Measurements from ENCODE around the gene IZUMO1. TPM values are rescaled to one million over a fixed set of nuclear protein-coding genes. Genes with fewer than 3 reads are reported as not detected.
A peak's percentile ranks its signal among the peaks of the same experiment; 100 is the strongest.

IZUMO1 gene
- total RNA-seq, 1 donor from 2014 or later, result 2.9 TPM

DNA sequence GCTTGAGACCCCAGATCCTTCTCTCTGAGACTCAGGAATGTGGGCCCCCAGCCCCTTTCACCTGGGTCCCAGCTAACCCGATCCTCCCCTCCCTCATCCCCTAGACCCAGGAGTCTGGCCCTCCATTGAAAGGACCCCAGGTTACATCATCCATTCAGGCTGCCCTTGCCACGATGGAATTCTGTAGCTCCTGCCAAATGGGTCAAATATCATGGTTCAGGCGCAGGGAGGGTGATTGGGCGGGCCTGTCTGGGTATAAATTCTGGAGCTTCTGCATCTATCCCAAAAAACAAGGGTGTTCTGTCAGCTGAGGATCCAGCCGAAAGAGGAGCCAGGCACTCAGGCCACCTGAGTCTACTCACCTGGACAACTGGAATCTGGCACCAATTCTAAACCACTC is 9.1 kb upstream of the IZUMO1 start:
- no peak overlapping the region for H3K27ac ChIP-seq
- H3K4me1 ChIP-seq, result peaks cover 22% of the 10 kb centered on the region
- no peak for TF ChIP-seq CTCF (IDR thresholded peaks at IDR 0.05)
- H3K27me3 ChIP-seq (ENCODE audit: low read depth), result peaks cover 24% of the 10 kb centered on the region
- H3K4me3 ChIP-seq, result no peak overlapping the region
- H3K9me3 ChIP-seq, result no peaks in the 10 kb centered on the region
- DNase-seq, result no peak
- H3K36me3 ChIP-seq, result no peaks in the 10 kb centered on the region
- intact Hi-C loops (cut with DNase I), result no loop called here
- no peak for ATAC-seq

DNA sequence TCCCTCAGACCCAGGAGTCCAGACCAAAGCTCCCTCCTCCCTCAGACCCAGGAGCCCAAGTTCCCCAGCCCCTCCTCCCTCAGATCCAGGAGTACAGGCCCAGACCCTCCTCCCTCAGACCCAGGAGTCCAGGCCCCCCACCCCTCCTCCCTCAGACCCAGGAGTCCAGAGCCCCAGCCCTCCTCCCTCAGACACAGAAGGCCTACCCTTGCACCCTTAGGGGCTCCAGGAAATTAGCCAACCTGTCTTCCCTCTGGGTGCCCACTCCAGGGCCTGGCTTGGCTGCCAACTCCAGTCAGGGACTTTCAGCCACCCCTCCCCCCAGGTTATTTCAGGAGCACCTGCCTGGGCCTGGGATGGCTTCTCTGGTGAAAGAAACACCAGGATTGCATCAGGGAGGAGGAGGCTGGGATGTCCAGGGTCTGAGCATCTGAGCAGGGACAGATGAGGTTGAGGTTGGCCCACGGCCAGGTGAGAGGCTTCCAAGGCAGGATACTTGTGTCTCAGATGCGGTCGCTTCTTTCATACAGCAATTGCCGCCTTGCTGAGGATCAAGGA is 8.5 kb upstream of the IZUMO1 start, which contains the start of gene FGF21:
Gene FGF21 (plus strand): TSS at position 441 of the 558 bp plus-strand sequence. CDS start 713 bp downstream, outside the sequence.
- Histone ChIP-seq H3K27me3 (ENCODE audit: low read depth) (peaks cover 24% of the 10 kb centered on the region), H3K4me1 (peaks cover 23% of the 10 kb centered on the region), H3K4me3 (no peak within 1 kb of the TSS), H3K36me3 (no peaks in the 10 kb centered on the region), H3K9me3 (no peaks in the 10 kb centered on the region), H3K27ac (peak within 1 kb of the TSS; percentile 75)
- ATAC-seq (no peak), DNase-seq (no peak)
- TF ChIP-seq CTCF (IDR thresholded peaks at IDR 0.05), result no peak
- intact Hi-C loops (cut with DNase I), result no loop called here

GRCh38 chr19:48752496-48753365 is 6.0 kb upstream of the IZUMO1 start, which contains the start of gene FUT1:
Gene FUT1 (minus strand): TSS chr19:48752641. CDS start chr19:48751281, 1,360 bp downstream.
- peak within 1 kb of the TSS; percentile 75 for H3K27ac ChIP-seq
- TF ChIP-seq CTCF (IDR thresholded peaks at IDR 0.05), result peak; percentile 20
- H3K4me3 ChIP-seq, result peak within 1 kb of the TSS; percentile 61

DNA sequence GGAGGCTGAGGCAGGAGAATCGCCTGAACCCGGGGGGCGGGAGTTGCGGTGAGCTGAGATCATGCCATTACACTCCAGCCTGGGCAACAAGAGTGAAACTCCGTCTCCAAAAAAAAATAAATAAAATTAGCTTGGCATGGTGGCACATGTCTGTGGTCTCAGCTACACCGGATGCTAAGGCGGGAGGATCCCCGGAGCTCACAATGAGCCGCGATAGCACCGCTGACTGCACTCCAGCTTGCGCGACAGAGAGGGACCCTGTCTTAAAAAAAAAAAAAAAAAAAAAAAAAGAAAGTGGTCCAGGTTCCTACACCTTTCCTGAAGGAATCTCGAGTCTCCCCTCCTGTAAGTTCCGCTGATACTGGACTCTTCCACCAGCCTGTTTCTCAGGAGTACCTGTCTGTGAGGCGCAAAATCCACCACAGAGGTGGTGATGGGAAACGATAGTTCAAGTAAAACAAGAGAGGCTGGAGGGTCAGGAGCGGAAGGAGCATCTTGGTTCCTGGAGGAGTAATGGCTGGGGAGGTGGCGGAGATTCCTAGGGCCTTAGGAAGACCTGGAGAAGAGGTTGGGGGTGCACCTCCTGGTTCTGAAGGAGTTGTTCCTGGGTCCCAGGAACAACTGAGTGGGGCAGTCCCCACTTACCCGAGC is 5.3 kb upstream of the IZUMO1 start:
- no peak for ATAC-seq
- no peak for DNase-seq
- H3K27me3 ChIP-seq (ENCODE audit: low read depth), result peaks cover 24% of the 10 kb centered on the region
- H3K36me3 ChIP-seq, result no peaks in the 10 kb centered on the region
- no peak for TF ChIP-seq CTCF (IDR thresholded peaks at IDR 0.05)
- H3K4me3 ChIP-seq, result peak overlapping the region; percentile 61
- intact Hi-C loops (cut with DNase I), result no loop called here
- peaks cover 26% of the 10 kb centered on the region for H3K4me1 ChIP-seq
- H3K27ac ChIP-seq, result peak overlapping the region; percentile 75
- no peaks in the 10 kb centered on the region for H3K9me3 ChIP-seq

More at GRCh38 chr19:48752496-48753365, 6.0 kb upstream of the IZUMO1 start, which contains the start of gene FUT1:
- peaks cover 24% of the 10 kb centered on the region for H3K27me3 ChIP-seq (ENCODE audit: low read depth)
- ATAC-seq (peak; percentile 91 to 92), DNase-seq (peak; percentile 83)
- no peaks in the 10 kb centered on the region for H3K36me3 ChIP-seq
- no peaks in the 10 kb centered on the region for H3K9me3 ChIP-seq
- H3K4me1 ChIP-seq, result peaks cover 26% of the 10 kb centered on the region
- intact Hi-C loops (cut with DNase I), result no loop called here

DNA sequence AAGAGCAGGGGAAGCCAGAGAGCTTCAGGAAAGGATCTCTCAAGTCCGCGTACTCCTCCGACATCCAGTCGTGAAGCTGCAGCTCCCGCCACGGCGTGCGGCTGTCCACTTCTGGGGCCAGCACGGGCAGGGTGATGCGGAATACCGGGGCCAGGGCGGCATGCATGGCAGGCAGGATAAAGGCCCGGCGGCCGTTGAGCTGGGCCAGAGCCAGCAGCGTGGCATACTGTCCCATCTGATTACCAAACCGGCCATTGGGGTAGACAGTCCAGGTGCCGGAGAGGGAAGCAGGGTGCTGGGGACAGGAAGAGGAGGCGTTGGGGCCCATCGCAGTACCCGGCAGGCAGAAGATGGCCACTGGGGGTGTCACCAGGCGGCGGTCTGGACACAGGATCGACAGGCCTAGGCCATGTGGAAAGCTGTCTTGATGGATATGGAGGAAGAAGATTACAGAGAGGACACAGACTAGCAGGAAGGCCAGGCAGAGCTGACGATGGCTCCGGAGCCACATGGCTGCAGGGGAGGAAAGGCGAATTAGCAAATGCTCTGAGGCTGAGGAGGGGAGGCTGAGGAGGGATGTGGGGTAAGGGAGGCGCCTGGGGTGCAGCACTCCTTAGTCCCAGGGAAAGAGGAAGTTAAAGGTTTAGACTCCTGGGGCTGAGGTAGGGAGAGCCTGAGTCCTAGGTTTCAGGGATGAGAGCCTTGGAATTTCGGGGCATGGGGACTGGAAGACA is 4.2 kb upstream of the IZUMO1 start:
- peaks cover 26% of the 10 kb centered on the region for H3K4me1 ChIP-seq
- no peaks in the 10 kb centered on the region for H3K9me3 ChIP-seq
- ATAC-seq (no peak), DNase-seq (no peak)
- intact Hi-C loops (cut with DNase I), result no loop called here
- no peaks in the 10 kb centered on the region for H3K36me3 ChIP-seq
- TF ChIP-seq CTCF (IDR thresholded peaks at IDR 0.05), result no peak
- no peak overlapping the region for H3K27ac ChIP-seq
- peaks cover 24% of the 10 kb centered on the region for H3K27me3 ChIP-seq (ENCODE audit: low read depth)
- peak overlapping the region; percentile 61 for H3K4me3 ChIP-seq

Measured in lower lobe of right lung (tissue), 2 donors.